Neural cell (in vitro differentiated cells): ENCODE results near the gene IBA57. TPM values are rescaled to one million over a fixed set of nuclear protein-coding genes. Genes with fewer than 3 reads are reported as not detected.

ENCODE experiments used
- H2AFZ ChIP-seq: fragments of 200-600, 300-800 bp; sonication (generic), shearing (Covaris generic); 2 replicates; pipeline ENCODE4 v1.6.0; 2014; ENCODE audit warnings: low read depth, mild to moderate bottlenecking, antibody characterized with exemption, low read length, moderate library complexity
- H3F3A ChIP-seq: fragments of 200-600 bp; shearing (Covaris generic); 2 replicates; pipeline ENCODE4 v1.6.1; 2016; ENCODE audit warnings: mild to moderate bottlenecking, moderate library complexity, mixed read lengths, antibody characterized with exemption, low read length; ENCODE audit not compliant: insufficient read depth, poor library complexity, severe bottlenecking
- H3K27ac ChIP-seq: fragments of 200-600, 300-800 bp; sonication (generic), shearing (Covaris generic); 2 replicates; pipeline ENCODE4 v1.5.1; 2014; ENCODE audit warnings: mild to moderate bottlenecking, low read length, moderate library complexity
- H3K27me3 ChIP-seq: fragments of 300-800, 200-600 bp; sonication (generic), shearing (Covaris generic); 2 replicates; pipeline ENCODE4 v1.6.0; 2014; ENCODE audit warnings: mild to moderate bottlenecking, low read depth, low read length, moderate library complexity; ENCODE audit not compliant: insufficient read depth
- H3K36me3 ChIP-seq: fragments of 300-800, 200-600 bp; sonication (generic), shearing (Covaris generic); 2 replicates; pipeline ENCODE4 v1.5.1; 2014; ENCODE audit warnings: mild to moderate bottlenecking, antibody characterized with exemption, low read length, moderate library complexity; ENCODE audit not compliant: insufficient read depth
- H3K4me2 ChIP-seq: fragments of 300-800, 200-600 bp; sonication (generic), shearing (Covaris generic); 2 replicates; pipeline ENCODE4 v1.6.0; 2014; ENCODE audit warnings: mild to moderate bottlenecking, low read length
- H3K4me3 ChIP-seq: fragments of 300-800, 200-600 bp; sonication (generic), shearing (Covaris generic); 2 replicates; pipeline ENCODE4 v1.5.1; 2014; ENCODE audit warnings: mild to moderate bottlenecking, low read length, moderate library complexity
- H3K79me2 ChIP-seq: fragments of 200-600 bp; shearing (Covaris generic); replicated peaks from 2 replicates; pipeline ENCODE4 v1.6.0; 2014; ENCODE audit warnings: mild to moderate bottlenecking, low read length, moderate library complexity; ENCODE audit not compliant: insufficient read depth
- H3K9ac ChIP-seq: fragments of 300-800, 200-600 bp; sonication (generic), shearing (Covaris generic); 2 replicates; pipeline ENCODE4 v1.6.1; 2016; ENCODE audit warnings: mild to moderate bottlenecking, low read length, mixed read lengths
- H3K9me2 ChIP-seq: fragments of 200-600 bp; shearing (Covaris generic); 2 replicates; pipeline ENCODE4 v1.6.1; 2016; ENCODE audit warnings: mild to moderate bottlenecking, low read length, mixed read lengths; ENCODE audit not compliant: insufficient read depth
- H3K9me3 ChIP-seq: fragments of 200-600, 300-800 bp; sonication (generic), shearing (Covaris generic); 2 replicates; pipeline ENCODE4 v1.6.1; 2016; ENCODE audit warnings: mild to moderate bottlenecking, mixed run types, low read length, moderate library complexity, mixed read lengths
- H4K20me1 ChIP-seq: fragments of 200-600 bp; shearing (Covaris generic); 2 replicates; pipeline ENCODE4 v1.6.1; 2016; ENCODE audit warnings: mild to moderate bottlenecking, mixed run types; ENCODE audit not compliant: insufficient read depth
- CTCF ChIP-seq: fragments of 450-650 bp; IDR thresholded peaks from 2 replicates; pipeline ENCODE4 v1.5.1; 2014; ENCODE audit warnings: antibody characterized with exemption, mild to moderate bottlenecking, moderate library complexity; ENCODE audit not compliant: poor library complexity, severe bottlenecking
- EP300 ChIP-seq: fragments of 450-650 bp; conservative IDR thresholded peaks from 2 replicates; pipeline ENCODE4 v1.6.1; 2014; ENCODE audit warnings: antibody characterized with exemption, mild to moderate bottlenecking, moderate library complexity; ENCODE audit not compliant: poor library complexity, severe bottlenecking
- EZH2 ChIP-seq: fragments of 200-600, 300-800 bp; shearing (Covaris generic), sonication (generic); IDR thresholded peaks from 2 replicates; pipeline ENCODE4 v1.6.1; 2014; ENCODE audit warnings: antibody characterized with exemption, low read length, borderline replicate concordance, mild to moderate bottlenecking; ENCODE audit not compliant: insufficient read depth, poor library complexity, severe bottlenecking
- MXI1 ChIP-seq: fragments of 450-650 bp; conservative IDR thresholded peaks from 2 replicates; pipeline ENCODE4 v1.6.1; 2014; ENCODE audit warnings: antibody characterized with exemption, mild to moderate bottlenecking; ENCODE audit not compliant: poor library complexity, severe bottlenecking
- POLR2AphosphoS5 ChIP-seq: IDR thresholded peaks from 2 replicates; pipeline ENCODE4 v1.6.1; 2012
- RAD21 ChIP-seq: fragments of 450-650 bp; conservative IDR thresholded peaks from 2 replicates; pipeline ENCODE4 v1.6.1; 2014; ENCODE audit warnings: antibody characterized with exemption, mild to moderate bottlenecking, moderate library complexity
- REST ChIP-seq: IDR thresholded peaks from 2 replicates; pipeline ENCODE4 v1.6.1; 2012; ENCODE audit warnings: borderline replicate concordance
- SMC3 ChIP-seq: fragments of 450-650 bp; conservative IDR thresholded peaks from 2 replicates; pipeline ENCODE4 v1.6.1; 2014; ENCODE audit warnings: antibody characterized with exemption, mild to moderate bottlenecking, moderate library complexity; ENCODE audit not compliant: poor library complexity
- TAF1 ChIP-seq: IDR thresholded peaks from 2 replicates; pipeline ENCODE4 v1.6.1; 2012; ENCODE audit warnings: low read depth
- polyA plus RNA-seq: library from polyadenylated mRNA; depleted of rRNA; stranded (reverse); fragments of >200 nt; gene quantifications from 2 replicates; pipeline ENCODE4 v1.2.3, GENCODE V29; 2014

Gene IBA57
- polyA plus RNA-seq, 1 donor from 2014 or later: 5.5 TPM

- TF ChIP-seq EZH2 (no peak), EP300 (no peak), TAF1 (no peak), CTCF (no peak)
- Histone ChIP-seq H3K27ac (no peak within 1 kb of the TSS), H3K9me3 (no peaks in the 10 kb centered on the region), H3K4me3 (no peak within 1 kb of the TSS), H4K20me1 (no peaks in the 10 kb centered on the region), H3K9me2 (no peaks in the 10 kb centered on the region), H3K36me3 (no peaks in the 10 kb centered on the region), H3K4me2 (no peak within 1 kb of the TSS), H3K9ac (no peak within 1 kb of the TSS), H3K27me3 (no peaks in the 10 kb centered on the region), H3K79me2 (no peaks in the 10 kb centered on the region), H2AFZ (no peak within 1 kb of the TSS), H3F3A (no peaks in the 10 kb centered on the region)
These were observed 16.0 kb upstream of the IBA57 start, which contains the start of gene GJC2 for GRCh38 chr1:228149406-228150119. Gene GJC2 (plus strand): TSS chr1:228149930. CDS start chr1:228157759, 7,829 bp downstream.

- Histone ChIP-seq H3K4me3 (no peak overlapping the region), H3K27ac (no peak overlapping the region), H3K36me3 (no peaks in the 10 kb centered on the region), H3K79me2 (no peaks in the 10 kb centered on the region), H3K27me3 (no peaks in the 10 kb centered on the region), H2AFZ (no peak overlapping the region), H3K9me2 (no peaks in the 10 kb centered on the region), H4K20me1 (no peaks in the 10 kb centered on the region), H3K9ac (no peak overlapping the region), H3K9me3 (no peaks in the 10 kb centered on the region), H3F3A (no peaks in the 10 kb centered on the region), H3K4me2 (no peak overlapping the region)
- TF ChIP-seq EZH2: no peak
- no peak for TF ChIP-seq POLR2AphosphoS5
- TF ChIP-seq SMC3: no peak
- TF ChIP-seq REST: no peak
- TF ChIP-seq EP300: no peak
- no peak for TF ChIP-seq TAF1
- TF ChIP-seq CTCF: no peak
- TF ChIP-seq RAD21: no peak
- TF ChIP-seq MXI1: no peak
These were observed 15.5 kb upstream of the IBA57 start for GRCh38 chr1:228150120-228150460.
